Measurements from ENCODE around the gene GPR62. TPM values are rescaled to one million over a fixed set of nuclear protein-coding genes. Genes with fewer than 3 reads are reported as not detected.
A peak's percentile ranks its signal among the peaks of the same experiment; 100 is the strongest.

Gene GPR62
- total RNA-seq, 3 donors from 2014 or later (not counting 1 experiment from before 2014, with no cell fraction given): not detected

GRCh38 chr3:51941463-51941797 lies 13.8 kb upstream of the GPR62 start:
- Histone ChIP-seq H3K36me3 (ENCODE audit: control insufficient read depth, insufficient read depth, low read length) (peaks cover 22% of the 10 kb centered on the region), H3K27me3 (ENCODE audit: control insufficient read depth, insufficient read depth, low read length) (no peaks in the 10 kb centered on the region), H3K9me3 (ENCODE audit: control insufficient read depth, insufficient read depth, low read length) (no peaks in the 10 kb centered on the region), H3K4me3 (ENCODE audit: low read length) (peak overlapping the region; percentile 59), H3K27ac (ENCODE audit: low read length) (peak overlapping the region; percentile 27), H3K4me1 (ENCODE audit: control insufficient read depth, insufficient read depth, low read length) (peaks cover 32% of the 10 kb centered on the region)
- H3K4me1 Mint-ChIP-seq: peaks cover 22 to 51% of the 10 kb centered on the region in 2 donors
- H3K4me3 Mint-ChIP-seq: peak overlapping the region; percentile 97
- H3K27ac Mint-ChIP-seq: peak overlapping the region; percentile 79 to 88
- DNase-seq (no peak), ATAC-seq (no peak)
- H3K36me3 Mint-ChIP-seq: no peaks in the 10 kb centered on the region
- 2% methylated on average over 20 of the region's 20 CpGs for WGBS (ENCODE audit: insufficient coverage)
- intact Hi-C loops (cut with micrococcal nuclease): loop anchor here (5.0 kb wide), 1 partner anchor 274 kb away; no protein-coding TSS in a partner anchor
- H3K9me3 Mint-ChIP-seq: no peaks in the 10 kb centered on the region
- H3K27me3 Mint-ChIP-seq (ENCODE audit: low read depth in 2 of 2): no peaks in the 10 kb centered on the region
- TF ChIP-seq CTCF (IDR thresholded peaks at IDR 0.05): no peak

- no peaks in the 10 kb centered on the region for H3K36me3 Mint-ChIP-seq
- peaks cover 32% of the 10 kb centered on the region for H3K4me1 ChIP-seq (ENCODE audit: control insufficient read depth, insufficient read depth, low read length)
- WGBS (ENCODE audit: insufficient coverage): 2% methylated on average over 67 of the region's 67 CpGs
- H3K27ac Mint-ChIP-seq: peak within 1 kb of the TSS; percentile 79 to 88
- H3K4me3 Mint-ChIP-seq: peak within 1 kb of the TSS; percentile 97
- no peaks in the 10 kb centered on the region for H3K9me3 ChIP-seq (ENCODE audit: control insufficient read depth, insufficient read depth, low read length)
- peak within 1 kb of the TSS; percentile 77 for H3K4me3 ChIP-seq (ENCODE audit: low read length)
- DNase-seq (peak; percentile 98 to 100), ATAC-seq (peak; percentile 91 to 98 (median 92))
- H3K9me3 Mint-ChIP-seq: no peaks in the 10 kb centered on the region
- H3K27ac ChIP-seq (ENCODE audit: low read length): peak within 1 kb of the TSS; percentile 87
- peak; percentile 97 for TF ChIP-seq CTCF (IDR thresholded peaks at IDR 0.05)
- intact Hi-C loops (cut with micrococcal nuclease): loop anchor here (1.0 to 5.0 kb wide), 7 partner anchors 32 to 275 kb away; partner anchors contain the start of genes ABHD14B, DUSP7, POC1A and RPL29
- H3K27me3 Mint-ChIP-seq (ENCODE audit: low read depth in 2 of 2): no peaks in the 10 kb centered on the region
- peaks cover 22 to 51% of the 10 kb centered on the region in 2 donors for H3K4me1 Mint-ChIP-seq
- H3K36me3 ChIP-seq (ENCODE audit: control insufficient read depth, insufficient read depth, low read length): peaks cover 16% of the 10 kb centered on the region
- H3K27me3 ChIP-seq (ENCODE audit: control insufficient read depth, insufficient read depth, low read length): no peaks in the 10 kb centered on the region
Observed at GRCh38 chr3:51941798-51942602, 13.2 kb upstream of the GPR62 start, which contains the start of the genes PARP3 and RRP9. PARP3 (plus strand) TSS chr3:51942363; CDS start chr3:51943356, 993 bp downstream. RRP9 (minus strand) TSS chr3:51941904; CDS start chr3:51941867, 37 bp downstream.

GRCh38 chr3:51942603-51943450 lies 12.4 kb upstream of the GPR62 start:
- Histone ChIP-seq H3K4me3 (ENCODE audit: low read length) (peak overlapping the region; percentile 77), H3K4me1 (ENCODE audit: control insufficient read depth, insufficient read depth, low read length) (peaks cover 32% of the 10 kb centered on the region), H3K27ac (ENCODE audit: low read length) (peak overlapping the region; percentile 87), H3K27me3 (ENCODE audit: control insufficient read depth, insufficient read depth, low read length) (no peaks in the 10 kb centered on the region), H3K36me3 (ENCODE audit: control insufficient read depth, insufficient read depth, low read length) (peaks cover 8% of the 10 kb centered on the region), H3K9me3 (ENCODE audit: control insufficient read depth, insufficient read depth, low read length) (no peaks in the 10 kb centered on the region)
- 53% methylated on average over 17 of the region's 17 CpGs for WGBS (ENCODE audit: insufficient coverage)
- no peak for TF ChIP-seq CTCF (IDR thresholded peaks at IDR 0.05)
- Mint-ChIP-seq H3K27me3 (ENCODE audit: low read depth in 2 of 2) (no peaks in the 10 kb centered on the region), H3K36me3 (no peaks in the 10 kb centered on the region), H3K4me3 (peak overlapping the region; percentile 97), H3K4me1 (peaks cover 22 to 51% of the 10 kb centered on the region in 2 donors), H3K9me3 (no peaks in the 10 kb centered on the region), H3K27ac (peak overlapping the region; percentile 79 to 88)
- ATAC-seq (no peak), DNase-seq (peak; percentile 33 to 69)
- intact Hi-C loops (cut with micrococcal nuclease): loop anchor here (1.0 to 5.0 kb wide), 7 partner anchors 31 to 276 kb away; partner anchors contain the start of genes ABHD14B, DUSP7, POC1A and RPL29
